Stomach (tissue), 4 donors: ENCODE measurements around the gene TMEM52.

Source experiments
- EP300 ChIP-seq: sonication (generic); formaldehyde crosslinking; IDR thresholded peaks from one replicate; pipeline ENCODE4 v1.6.1; 2017; ENCODE audit warnings: antibody characterized with exemption
- POLR2A ChIP-seq, 4 donors: fragments of 450-650 bp; IDR thresholded peaks; one replicate each; pipeline ENCODE4 v1.6.1; 2016; ENCODE audit warnings: antibody characterized with exemption in 4 of 4, control low read depth in 2 of 4, mild to moderate bottlenecking in 1 of 4, moderate library complexity in 1 of 4
- POLR2AphosphoS5 ChIP-seq, 3 donors: sonication (generic); formaldehyde crosslinking; IDR thresholded peaks; one replicate each; pipeline ENCODE4 v1.6.1; 2016; ENCODE audit warnings: antibody characterized with exemption in 3 of 3
- TF ChIP-seq, protein P1 (sequence below), 7 experiments: fragments of 450-650 bp in 4 of 7; fragments of 200-600 bp in 3 of 7; sonication (generic) in 3 of 7; IDR thresholded peaks; one replicate each; pipeline ENCODE4 v1.5.1; 2016 to 2019; ENCODE audit warnings: antibody characterized with exemption in 7 of 7, control low read depth in 2 of 7, mild to moderate bottlenecking in 1 of 7

DNA sequence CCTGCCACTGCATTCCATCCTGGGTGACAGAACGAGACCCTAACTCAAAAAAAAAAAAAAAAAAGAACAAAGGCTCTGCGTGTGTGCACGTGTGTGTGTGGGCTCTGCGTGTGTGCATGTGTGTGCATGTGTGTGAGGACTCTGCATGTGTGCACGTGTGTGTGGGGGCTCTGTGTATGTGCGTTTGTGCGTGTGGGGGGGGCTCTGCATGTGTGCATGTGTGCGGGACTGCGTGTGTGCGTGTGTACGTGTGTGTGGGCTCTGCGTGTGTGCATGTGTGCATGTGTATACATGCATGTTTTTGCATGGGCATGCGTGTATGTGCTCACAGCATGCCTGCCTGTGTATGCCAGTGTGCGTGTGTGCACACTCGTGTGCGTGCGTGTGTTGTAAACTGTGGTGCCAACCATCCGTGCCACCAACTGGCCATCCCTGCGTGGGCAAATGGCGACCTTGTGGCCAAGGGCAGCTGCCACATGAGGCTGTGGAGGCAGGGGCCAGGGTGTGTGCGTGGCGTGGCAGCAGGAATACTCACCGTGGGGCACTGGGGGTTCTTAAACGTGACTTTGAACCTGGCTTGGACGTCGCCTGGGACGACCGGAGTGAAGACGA lies 26.8 kb upstream of the TMEM52 start:
- TF ChIP-seq, protein P1, sequence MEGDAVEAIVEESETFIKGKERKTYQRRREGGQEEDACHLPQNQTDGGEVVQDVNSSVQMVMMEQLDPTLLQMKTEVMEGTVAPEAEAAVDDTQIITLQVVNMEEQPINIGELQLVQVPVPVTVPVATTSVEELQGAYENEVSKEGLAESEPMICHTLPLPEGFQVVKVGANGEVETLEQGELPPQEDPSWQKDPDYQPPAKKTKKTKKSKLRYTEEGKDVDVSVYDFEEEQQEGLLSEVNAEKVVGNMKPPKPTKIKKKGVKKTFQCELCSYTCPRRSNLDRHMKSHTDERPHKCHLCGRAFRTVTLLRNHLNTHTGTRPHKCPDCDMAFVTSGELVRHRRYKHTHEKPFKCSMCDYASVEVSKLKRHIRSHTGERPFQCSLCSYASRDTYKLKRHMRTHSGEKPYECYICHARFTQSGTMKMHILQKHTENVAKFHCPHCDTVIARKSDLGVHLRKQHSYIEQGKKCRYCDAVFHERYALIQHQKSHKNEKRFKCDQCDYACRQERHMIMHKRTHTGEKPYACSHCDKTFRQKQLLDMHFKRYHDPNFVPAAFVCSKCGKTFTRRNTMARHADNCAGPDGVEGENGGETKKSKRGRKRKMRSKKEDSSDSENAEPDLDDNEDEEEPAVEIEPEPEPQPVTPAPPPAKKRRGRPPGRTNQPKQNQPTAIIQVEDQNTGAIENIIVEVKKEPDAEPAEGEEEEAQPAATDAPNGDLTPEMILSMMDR (IDR thresholded peaks at IDR 0.05), result no peak
- TF ChIP-seq POLR2A (IDR thresholded peaks at IDR 0.05) (no peak), EP300 (no peak), POLR2AphosphoS5 (IDR thresholded peaks at IDR 0.05) (no peak)
